GM23338 (cell line): ENCODE results near the gene TULP4. TPM values are rescaled to one million over a fixed set of nuclear protein-coding genes. Genes with fewer than 3 reads are reported as not detected.

Source experiments
- ATAC-seq: fragments of 200-7000 bp; cut with Tn5 transposase; 3 replicates; pipeline ENCODE4 v1.9.1; 2020
- DNase-seq: peaks from one replicate; pipeline ENCODE4 v3.0.0-alpha.2; 2015; ENCODE audit warnings: low spot score
- H2AFZ ChIP-seq: fragments of 200-600 bp; sonication (generic); 2 replicates; pipeline ENCODE4 v1.8.0; 2016; ENCODE audit warnings: antibody characterized with exemption, mild to moderate bottlenecking, moderate library complexity
- H3F3A ChIP-seq: fragments of 200-600 bp; sonication (generic); replicated peaks from 2 replicates; pipeline ENCODE4 v1.8.0; 2017; ENCODE audit warnings: antibody characterized with exemption, mixed run types, low read depth
- H3K27ac ChIP-seq: fragments of 200-600 bp; sonication (generic); 2 replicates; pipeline ENCODE4 v1.6.1; 2016; ENCODE audit warnings: low read depth
- H3K27me3 ChIP-seq: fragments of 200-600 bp; sonication (generic); 2 replicates; pipeline ENCODE4 v1.8.0; 2016; ENCODE audit warnings: mild to moderate bottlenecking, mixed run types, moderate library complexity; ENCODE audit not compliant: insufficient read depth
- H3K36me3 ChIP-seq: fragments of 200-600 bp; sonication (generic); 2 replicates; pipeline ENCODE4 v1.8.0; 2016; ENCODE audit warnings: mild to moderate bottlenecking; ENCODE audit not compliant: insufficient read depth
- H3K4me1 ChIP-seq: fragments of 200-600 bp; sonication (generic); 2 replicates; pipeline ENCODE4 v1.8.0; 2016; ENCODE audit warnings: mild to moderate bottlenecking, moderate library complexity; ENCODE audit not compliant: insufficient read depth
- H3K4me2 ChIP-seq: fragments of 200-600 bp; sonication (generic); 2 replicates; pipeline ENCODE4 v1.7.1; 2017; ENCODE audit warnings: mixed run types
- H3K4me3 ChIP-seq: fragments of 200-600 bp; sonication (generic); 2 replicates; pipeline ENCODE4 v1.6.1; 2016; ENCODE audit warnings: mixed run types
- H3K79me2 ChIP-seq: fragments of 200-600 bp; sonication (generic); replicated peaks from 2 replicates; pipeline ENCODE4 v1.8.0; 2017; ENCODE audit warnings: mild to moderate bottlenecking; ENCODE audit not compliant: insufficient read depth
- H3K9me2 ChIP-seq: fragments of 200-600 bp; sonication (generic); 2 replicates; pipeline ENCODE4 v1.8.0; 2017; ENCODE audit not compliant: insufficient read depth
- H4K20me1 ChIP-seq: fragments of 200-600 bp; sonication (generic); replicated peaks from 2 replicates; pipeline ENCODE4 v1.8.0; 2017; ENCODE audit warnings: mild to moderate bottlenecking; ENCODE audit not compliant: insufficient read depth
- H3K27ac Mint-ChIP-seq: 2 replicates; pipeline ENCODE4 v1.8.0; 2020; ENCODE audit warnings: inconsistent platforms, mild to moderate bottlenecking, moderate library complexity, mixed read lengths
- H3K27me3 Mint-ChIP-seq: 3 replicates; pipeline ENCODE4 v1.8.0; 2022; ENCODE audit warnings: low read depth, mild to moderate bottlenecking, moderate library complexity, mixed read lengths, inconsistent platforms; ENCODE audit not compliant: insufficient read depth, poor library complexity
- H3K36me3 Mint-ChIP-seq: 3 replicates; pipeline ENCODE4 v1.8.0; 2021; ENCODE audit warnings: low read depth, mild to moderate bottlenecking, inconsistent platforms, moderate library complexity, mixed read lengths
- H3K4me1 Mint-ChIP-seq: 3 replicates; pipeline ENCODE4 v1.8.0; 2020; ENCODE audit warnings: mild to moderate bottlenecking, inconsistent platforms, mixed read lengths
- H3K4me3 Mint-ChIP-seq: 3 replicates; pipeline ENCODE4 v1.8.0; 2021; ENCODE audit warnings: moderate library complexity, mild to moderate bottlenecking, inconsistent platforms, mixed read lengths
- H3K9me3 Mint-ChIP-seq: 3 replicates; pipeline ENCODE4 v1.8.0; 2020; ENCODE audit warnings: moderate library complexity, mild to moderate bottlenecking, inconsistent platforms, mixed read lengths
- CREB1 ChIP-seq: fragments of 250-450 bp; sonication (Bioruptor Pico); IDR thresholded peaks from 2 replicates; pipeline ENCODE4 v1.5.0; 2020; ENCODE audit warnings: low read depth, mild to moderate bottlenecking, moderate library complexity
- EZH2 ChIP-seq: fragments of 200-600 bp; sonication (generic); IDR thresholded peaks from one replicate; pipeline ENCODE4 v1.8.0; 2017; ENCODE audit warnings: antibody characterized with exemption, mild to moderate bottlenecking, low read depth; ENCODE audit not compliant: unreplicated experiment
- EZH2phosphoT487 ChIP-seq: fragments of 200-600 bp; sonication (generic); IDR thresholded peaks from one replicate; pipeline ENCODE4 v1.8.1; 2018; ENCODE audit warnings: antibody characterized with exemption; ENCODE audit not compliant: unreplicated experiment
- JUNB ChIP-seq: IDR thresholded peaks from one replicate; pipeline ENCODE4 v1.6.1; 2016; ENCODE audit warnings: antibody characterized with exemption; ENCODE audit not compliant: unreplicated experiment
- NANOG ChIP-seq: IDR thresholded peaks from 2 replicates; pipeline ENCODE4 v1.6.1; 2016; ENCODE audit warnings: antibody characterized with exemption, borderline replicate concordance
- POLR2AphosphoS5 ChIP-seq: IDR thresholded peaks from 2 replicates; pipeline ENCODE4 v1.6.1; 2016; ENCODE audit warnings: antibody characterized with exemption, low read depth
- STAT1 ChIP-seq: IDR thresholded peaks from one replicate; pipeline ENCODE4 v1.6.1; 2016; ENCODE audit warnings: antibody characterized with exemption; ENCODE audit not compliant: unreplicated experiment
- ZNF114 ChIP-seq: fragments of 250-450 bp; sonication (Bioruptor Pico); IDR thresholded peaks from 2 replicates; pipeline ENCODE4 v1.5.0; 2020; ENCODE audit warnings: mild to moderate bottlenecking, moderate library complexity
- ZNF331 ChIP-seq: fragments of 250-450 bp; sonication (Bioruptor Pico); IDR thresholded peaks from 2 replicates; pipeline ENCODE4 v1.5.0; 2020; ENCODE audit warnings: low read depth, mild to moderate bottlenecking, moderate library complexity
- ZNF462 ChIP-seq: fragments of 250-450 bp; sonication (Bioruptor Pico); IDR thresholded peaks from 2 replicates; pipeline ENCODE4 v1.5.0; 2020; ENCODE audit warnings: mild to moderate bottlenecking, moderate library complexity
- polyA plus RNA-seq: library from polyadenylated mRNA; unstranded; fragments of >200 nt; fragmentation: Nextera tagmentation; extraction: Ambion mirVana; gene quantifications from 2 replicates; pipeline ENCODE4 v1.2.1, GENCODE V29; 2016
- total RNA-seq: library from RNA; depleted of rRNA; stranded (reverse); fragments of >200 nt; shearing (Covaris generic); gene quantifications from 2 replicates; pipeline ENCODE4 v1.2.3, GENCODE V29; 2014
- TF ChIP-seq, protein P1 (sequence below), 2 experiments: fragments of 200-600 bp in 1 of 2; sonication (generic) in 1 of 2; conservative IDR thresholded peaks; 2 replicates each; pipeline versions ENCODE4 v1.5.1 to v1.6.1; 2016 to 2017; ENCODE audit warnings: antibody characterized with exemption in 2 of 2, low read depth in 2 of 2, mild to moderate bottlenecking in 2 of 2, moderate library complexity in 1 of 2
- TF ChIP-seq, protein P2 (sequence below): IDR thresholded peaks from one replicate; pipeline ENCODE4 v1.6.1; 2018; ENCODE audit warnings: antibody characterized with exemption; ENCODE audit not compliant: unreplicated experiment
- TF ChIP-seq, protein P3 (sequence below): IDR thresholded peaks from 2 replicates; pipeline ENCODE4 v1.6.1; 2016; ENCODE audit warnings: antibody characterized with exemption

Gene TULP4
- total and polyA plus RNA-seq, 2 experiments from 2014 or later = 31.2 to 50.2 TPM

DNA sequence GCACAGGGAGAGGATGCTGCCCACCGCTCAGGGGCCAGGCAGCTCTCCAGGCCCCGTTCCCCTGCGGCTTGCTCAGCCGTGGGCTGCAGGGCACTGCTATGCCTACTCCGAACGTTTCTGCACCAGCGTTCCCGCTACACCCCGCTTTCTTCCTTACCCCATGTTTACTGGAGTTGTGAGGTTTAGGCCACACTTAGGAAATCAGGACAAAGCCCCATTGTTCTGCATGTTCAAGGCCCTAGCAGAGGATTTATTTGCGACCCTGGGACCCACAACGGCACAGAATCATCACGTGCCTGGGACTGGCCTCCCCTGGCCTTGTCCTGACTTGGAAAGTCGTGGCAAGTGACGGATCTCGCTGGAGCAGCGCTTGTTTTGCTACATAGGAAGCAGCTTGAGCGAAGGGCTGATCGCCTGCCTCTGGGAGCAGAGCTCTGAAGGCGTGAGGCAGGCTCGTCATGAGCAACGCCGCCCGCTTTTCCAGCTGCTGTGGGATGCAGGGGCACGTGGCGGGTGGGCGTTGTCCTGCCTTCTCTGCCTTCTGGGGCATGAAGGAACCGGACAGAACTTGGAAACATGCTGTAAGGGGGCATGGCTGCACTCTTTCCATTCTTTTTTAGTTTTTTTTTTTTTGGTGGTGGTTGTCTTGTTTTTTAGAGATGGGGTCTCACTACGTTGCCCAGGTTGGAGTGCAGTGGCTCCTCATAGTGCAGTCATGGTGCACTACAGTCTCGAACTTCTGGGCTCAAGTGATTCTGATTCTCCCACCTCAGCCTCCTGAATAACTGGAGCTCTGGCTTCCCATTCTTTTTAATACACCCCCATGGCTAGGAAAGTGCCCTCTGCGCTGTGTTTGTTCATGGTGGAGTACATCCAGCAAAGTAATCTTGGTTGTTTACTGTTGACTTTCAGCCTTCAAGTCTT lies 233.0 kb downstream of the TULP4 start:
- H3K27ac Mint-ChIP-seq = no peak overlapping the region
- no peak overlapping the region for H3K27ac ChIP-seq
- H3K9me2 ChIP-seq = no peaks in the 10 kb centered on the region
- H3K79me2 ChIP-seq = 0 out of 2 replicates have a peak, but pooled peaks cover 6% of the 10 kb centered on the region
- no peaks in the 10 kb centered on the region for H3K4me1 ChIP-seq
- 0 out of 2 replicates have a peak, but pooled peaks cover 4% of the 10 kb centered on the region for H3F3A ChIP-seq
- TF ChIP-seq STAT1 (no peak), JUNB (no peak), CREB1 (CRISPR knock-in tag) (no peak), ZNF331 (no peak), EZH2phosphoT487 (no peak), ZNF114 (CRISPR knock-in tag) (no peak), ZNF462 (CRISPR knock-in tag) (no peak), POLR2AphosphoS5 (no peak), NANOG (no peak), EZH2 (no peak)
- TF ChIP-seq, protein P1, sequence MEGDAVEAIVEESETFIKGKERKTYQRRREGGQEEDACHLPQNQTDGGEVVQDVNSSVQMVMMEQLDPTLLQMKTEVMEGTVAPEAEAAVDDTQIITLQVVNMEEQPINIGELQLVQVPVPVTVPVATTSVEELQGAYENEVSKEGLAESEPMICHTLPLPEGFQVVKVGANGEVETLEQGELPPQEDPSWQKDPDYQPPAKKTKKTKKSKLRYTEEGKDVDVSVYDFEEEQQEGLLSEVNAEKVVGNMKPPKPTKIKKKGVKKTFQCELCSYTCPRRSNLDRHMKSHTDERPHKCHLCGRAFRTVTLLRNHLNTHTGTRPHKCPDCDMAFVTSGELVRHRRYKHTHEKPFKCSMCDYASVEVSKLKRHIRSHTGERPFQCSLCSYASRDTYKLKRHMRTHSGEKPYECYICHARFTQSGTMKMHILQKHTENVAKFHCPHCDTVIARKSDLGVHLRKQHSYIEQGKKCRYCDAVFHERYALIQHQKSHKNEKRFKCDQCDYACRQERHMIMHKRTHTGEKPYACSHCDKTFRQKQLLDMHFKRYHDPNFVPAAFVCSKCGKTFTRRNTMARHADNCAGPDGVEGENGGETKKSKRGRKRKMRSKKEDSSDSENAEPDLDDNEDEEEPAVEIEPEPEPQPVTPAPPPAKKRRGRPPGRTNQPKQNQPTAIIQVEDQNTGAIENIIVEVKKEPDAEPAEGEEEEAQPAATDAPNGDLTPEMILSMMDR (conservative IDR thresholded peaks at IDR 0.05; ENCODE audit: low read depth in 2 of 2) = no peak
- TF ChIP-seq, protein P2, sequence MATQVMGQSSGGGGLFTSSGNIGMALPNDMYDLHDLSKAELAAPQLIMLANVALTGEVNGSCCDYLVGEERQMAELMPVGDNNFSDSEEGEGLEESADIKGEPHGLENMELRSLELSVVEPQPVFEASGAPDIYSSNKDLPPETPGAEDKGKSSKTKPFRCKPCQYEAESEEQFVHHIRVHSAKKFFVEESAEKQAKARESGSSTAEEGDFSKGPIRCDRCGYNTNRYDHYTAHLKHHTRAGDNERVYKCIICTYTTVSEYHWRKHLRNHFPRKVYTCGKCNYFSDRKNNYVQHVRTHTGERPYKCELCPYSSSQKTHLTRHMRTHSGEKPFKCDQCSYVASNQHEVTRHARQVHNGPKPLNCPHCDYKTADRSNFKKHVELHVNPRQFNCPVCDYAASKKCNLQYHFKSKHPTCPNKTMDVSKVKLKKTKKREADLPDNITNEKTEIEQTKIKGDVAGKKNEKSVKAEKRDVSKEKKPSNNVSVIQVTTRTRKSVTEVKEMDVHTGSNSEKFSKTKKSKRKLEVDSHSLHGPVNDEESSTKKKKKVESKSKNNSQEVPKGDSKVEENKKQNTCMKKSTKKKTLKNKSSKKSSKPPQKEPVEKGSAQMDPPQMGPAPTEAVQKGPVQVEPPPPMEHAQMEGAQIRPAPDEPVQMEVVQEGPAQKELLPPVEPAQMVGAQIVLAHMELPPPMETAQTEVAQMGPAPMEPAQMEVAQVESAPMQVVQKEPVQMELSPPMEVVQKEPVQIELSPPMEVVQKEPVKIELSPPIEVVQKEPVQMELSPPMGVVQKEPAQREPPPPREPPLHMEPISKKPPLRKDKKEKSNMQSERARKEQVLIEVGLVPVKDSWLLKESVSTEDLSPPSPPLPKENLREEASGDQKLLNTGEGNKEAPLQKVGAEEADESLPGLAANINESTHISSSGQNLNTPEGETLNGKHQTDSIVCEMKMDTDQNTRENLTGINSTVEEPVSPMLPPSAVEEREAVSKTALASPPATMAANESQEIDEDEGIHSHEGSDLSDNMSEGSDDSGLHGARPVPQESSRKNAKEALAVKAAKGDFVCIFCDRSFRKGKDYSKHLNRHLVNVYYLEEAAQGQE = no peak
- TF ChIP-seq, protein P3, sequence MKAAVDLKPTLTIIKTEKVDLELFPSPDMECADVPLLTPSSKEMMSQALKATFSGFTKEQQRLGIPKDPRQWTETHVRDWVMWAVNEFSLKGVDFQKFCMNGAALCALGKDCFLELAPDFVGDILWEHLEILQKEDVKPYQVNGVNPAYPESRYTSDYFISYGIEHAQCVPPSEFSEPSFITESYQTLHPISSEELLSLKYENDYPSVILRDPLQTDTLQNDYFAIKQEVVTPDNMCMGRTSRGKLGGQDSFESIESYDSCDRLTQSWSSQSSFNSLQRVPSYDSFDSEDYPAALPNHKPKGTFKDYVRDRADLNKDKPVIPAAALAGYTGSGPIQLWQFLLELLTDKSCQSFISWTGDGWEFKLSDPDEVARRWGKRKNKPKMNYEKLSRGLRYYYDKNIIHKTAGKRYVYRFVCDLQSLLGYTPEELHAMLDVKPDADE = no peak
- H3K4me1 Mint-ChIP-seq = peaks cover 14% of the 10 kb centered on the region
- ATAC-seq (no peak), DNase-seq (no peak)
- peaks cover 2% of the 10 kb centered on the region; the same call in 1 of the 3 replicates for H3K36me3 Mint-ChIP-seq
- no peaks in the 10 kb centered on the region for H3K27me3 ChIP-seq
- H4K20me1 ChIP-seq = no peaks in the 10 kb centered on the region
- H3K4me2 ChIP-seq = no peak overlapping the region
- H3K4me3 ChIP-seq = no peak overlapping the region
- no peaks in the 10 kb centered on the region for H3K36me3 ChIP-seq
- H3K4me3 Mint-ChIP-seq = no peak overlapping the region
- H3K27me3 Mint-ChIP-seq = peaks cover 4% of the 10 kb centered on the region
- H3K9me3 Mint-ChIP-seq = no peaks in the 10 kb centered on the region; the same call in 2 of the 3 replicates
- H2AFZ ChIP-seq = no peak overlapping the region
